Calu3 (cell line): Measurements from ENCODE around the gene CMIP. TPM values are rescaled to one million over a fixed set of nuclear protein-coding genes. Genes with fewer than 3 reads are reported as not detected.

Experiments used
- BruUV-seq: library from RNA; stranded (reverse); fragments of 400-500 nt; replicated peaks from 2 replicates; lab custom pipeline; 2021; lab: Mats Ljungman, UMichigan
- CTCF ChIA-PET: fragments of 300-600 bp; sonication (Branson Sonifier 250); formaldehyde crosslinking; loops from one replicate; lab custom pipeline; 2022; ENCODE audit warnings: antibody characterized with exemption; lab: Charles Lee
- DNase-seq: peaks from one replicate; pipeline ENCODE4 v3.0.0; 2022
- H3K27ac Mint-ChIP-seq: one replicate; pipeline ENCODE4 v1.8.0; 2022; ENCODE audit warnings: mixed read lengths; ENCODE audit not compliant: unreplicated experiment
- H3K27me3 Mint-ChIP-seq: one replicate; pipeline ENCODE4 v1.8.0; 2022; ENCODE audit warnings: mixed read lengths; ENCODE audit not compliant: unreplicated experiment
- H3K36me3 Mint-ChIP-seq: one replicate; pipeline ENCODE4 v1.8.0; 2022; ENCODE audit warnings: mild to moderate bottlenecking, moderate library complexity, mixed read lengths; ENCODE audit not compliant: insufficient read depth, unreplicated experiment
- H3K4me1 Mint-ChIP-seq: one replicate; pipeline ENCODE4 v1.8.0; 2022; ENCODE audit warnings: mild to moderate bottlenecking, low read depth, mixed read lengths; ENCODE audit not compliant: unreplicated experiment
- H3K4me3 Mint-ChIP-seq: one replicate; pipeline ENCODE4 v1.8.0; 2022; ENCODE audit warnings: mild to moderate bottlenecking, low read depth, moderate library complexity, mixed read lengths; ENCODE audit not compliant: unreplicated experiment
- H3K9me3 Mint-ChIP-seq: one replicate; pipeline ENCODE4 v1.8.0; 2022; ENCODE audit warnings: low read depth, mixed read lengths; ENCODE audit not compliant: unreplicated experiment
- intact Hi-C: fragments of 100-400 bp; cut with micrococcal nuclease; formaldehyde crosslinking; loops from one replicate; pipeline ENCODE4 v1.10.0; 2022; ENCODE audit not compliant: unreplicated experiment
- total RNA-seq: library from RNA; stranded (reverse); gene quantifications from 2 replicates; pipeline ENCODE4 v1.2.3, GENCODE V29; 2022
- TF ChIP-seq, protein P1 (sequence below): fragments of 200-600 bp; IDR thresholded peaks from one replicate; pipeline ENCODE4 v1.8.0; 2022; ENCODE audit warnings: antibody characterized with exemption; ENCODE audit not compliant: unreplicated experiment

CMIP gene
- total RNA-seq, 1 experiment from 2014 or later, result 82.7 TPM

DNA sequence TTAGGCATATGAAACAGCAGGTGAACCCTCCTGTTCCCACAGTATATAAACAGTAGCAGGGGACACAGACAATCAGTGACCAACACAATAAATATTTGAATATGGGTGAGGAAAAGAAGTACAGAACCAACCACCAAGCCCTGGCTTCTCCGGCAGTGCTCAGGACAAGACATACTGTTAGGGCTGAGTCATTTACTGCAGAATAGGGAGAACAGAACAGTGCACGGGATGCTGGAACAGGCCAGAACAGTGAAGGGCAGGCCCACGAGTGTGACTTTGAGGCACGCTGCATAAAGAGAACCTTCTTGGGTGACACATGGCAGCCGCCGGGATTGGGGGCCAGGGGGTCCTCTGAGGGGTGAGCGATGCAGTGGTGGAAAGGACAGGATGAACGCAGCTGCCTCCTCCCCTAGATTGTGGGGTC lies 160.4 kb downstream of the CMIP start:
- peaks cover 12% of the 10 kb centered on the region for H3K36me3 Mint-ChIP-seq
- no peaks in the 10 kb centered on the region for H3K27me3 Mint-ChIP-seq
- no peak overlapping the region for H3K4me3 Mint-ChIP-seq
- H3K9me3 Mint-ChIP-seq, result no peaks in the 10 kb centered on the region
- CTCF ChIA-PET, result no interaction called here
- no TSS peak for BruUV-seq
- peaks cover 24% of the 10 kb centered on the region for H3K4me1 Mint-ChIP-seq
- TF ChIP-seq, protein P1, sequence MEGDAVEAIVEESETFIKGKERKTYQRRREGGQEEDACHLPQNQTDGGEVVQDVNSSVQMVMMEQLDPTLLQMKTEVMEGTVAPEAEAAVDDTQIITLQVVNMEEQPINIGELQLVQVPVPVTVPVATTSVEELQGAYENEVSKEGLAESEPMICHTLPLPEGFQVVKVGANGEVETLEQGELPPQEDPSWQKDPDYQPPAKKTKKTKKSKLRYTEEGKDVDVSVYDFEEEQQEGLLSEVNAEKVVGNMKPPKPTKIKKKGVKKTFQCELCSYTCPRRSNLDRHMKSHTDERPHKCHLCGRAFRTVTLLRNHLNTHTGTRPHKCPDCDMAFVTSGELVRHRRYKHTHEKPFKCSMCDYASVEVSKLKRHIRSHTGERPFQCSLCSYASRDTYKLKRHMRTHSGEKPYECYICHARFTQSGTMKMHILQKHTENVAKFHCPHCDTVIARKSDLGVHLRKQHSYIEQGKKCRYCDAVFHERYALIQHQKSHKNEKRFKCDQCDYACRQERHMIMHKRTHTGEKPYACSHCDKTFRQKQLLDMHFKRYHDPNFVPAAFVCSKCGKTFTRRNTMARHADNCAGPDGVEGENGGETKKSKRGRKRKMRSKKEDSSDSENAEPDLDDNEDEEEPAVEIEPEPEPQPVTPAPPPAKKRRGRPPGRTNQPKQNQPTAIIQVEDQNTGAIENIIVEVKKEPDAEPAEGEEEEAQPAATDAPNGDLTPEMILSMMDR, result no peak
- DNase-seq, result no peak
- intact Hi-C loops, result no loop called here
- H3K27ac Mint-ChIP-seq, result no peak overlapping the region

DNA sequence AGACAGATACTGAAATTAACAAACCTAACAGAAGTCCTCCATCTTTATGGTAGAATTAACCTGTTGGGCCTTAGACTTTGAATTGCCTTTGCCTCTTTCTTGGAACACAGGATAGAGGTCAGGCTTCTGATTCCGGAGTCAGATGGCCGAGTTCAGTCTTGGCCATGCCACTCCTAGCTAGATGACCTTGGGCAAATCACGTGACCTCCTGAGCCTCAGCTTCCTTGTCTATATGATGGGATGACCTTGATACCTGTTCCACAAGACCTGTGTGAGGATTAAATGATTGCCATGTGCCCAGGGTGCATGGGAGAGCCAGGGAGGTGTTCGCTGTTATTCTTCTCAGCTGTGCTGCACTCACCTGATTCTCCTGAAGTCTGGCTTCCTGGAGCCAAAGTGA lies 161.4 kb downstream of the CMIP start:
- Mint-ChIP-seq H3K4me1 (peaks cover 13% of the 10 kb centered on the region), H3K36me3 (peaks cover 12% of the 10 kb centered on the region), H3K4me3 (no peak overlapping the region), H3K27ac (no peak overlapping the region), H3K27me3 (no peaks in the 10 kb centered on the region), H3K9me3 (no peaks in the 10 kb centered on the region)
- TF ChIP-seq, protein P1, result no peak
- no peak for DNase-seq
- intact Hi-C loops, result no loop called here
- no TSS peak for BruUV-seq
- CTCF ChIA-PET, result no interaction called here

DNA sequence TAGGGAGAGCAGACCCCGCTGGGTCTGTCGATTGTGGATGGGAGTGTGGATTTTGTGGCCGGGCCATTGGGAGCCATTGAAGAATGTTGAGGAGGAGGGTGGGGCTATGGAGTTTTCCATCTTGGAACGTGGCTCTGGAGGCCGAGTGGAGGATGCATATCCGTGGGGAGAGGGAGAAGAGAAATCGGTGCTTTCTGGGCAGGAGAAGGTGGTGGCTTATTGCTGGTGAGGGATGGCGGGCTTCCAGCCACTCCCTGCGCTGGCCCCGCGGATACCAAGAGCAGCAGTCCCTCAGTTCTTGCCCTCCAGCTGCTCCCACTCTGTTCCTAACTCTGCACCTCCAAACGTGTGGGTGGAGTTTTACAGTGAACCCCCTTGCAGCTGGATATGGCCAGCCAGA lies 162.4 kb downstream of the CMIP start:
- intact Hi-C loops, result no loop called here
- H3K27me3 Mint-ChIP-seq, result no peaks in the 10 kb centered on the region
- no TSS peak for BruUV-seq
- peaks cover 3% of the 10 kb centered on the region for H3K4me1 Mint-ChIP-seq
- no peak overlapping the region for H3K4me3 Mint-ChIP-seq
- H3K9me3 Mint-ChIP-seq, result no peaks in the 10 kb centered on the region
- peaks cover 12% of the 10 kb centered on the region for H3K36me3 Mint-ChIP-seq
- CTCF ChIA-PET, result interaction anchor here (0.6 kb wide), 1 partner anchor 16 kb away, joined by 3 read pairs; no protein-coding TSS in a partner anchor
- H3K27ac Mint-ChIP-seq, result no peak overlapping the region
- TF ChIP-seq, protein P1, result no peak
- no peak for DNase-seq

DNA sequence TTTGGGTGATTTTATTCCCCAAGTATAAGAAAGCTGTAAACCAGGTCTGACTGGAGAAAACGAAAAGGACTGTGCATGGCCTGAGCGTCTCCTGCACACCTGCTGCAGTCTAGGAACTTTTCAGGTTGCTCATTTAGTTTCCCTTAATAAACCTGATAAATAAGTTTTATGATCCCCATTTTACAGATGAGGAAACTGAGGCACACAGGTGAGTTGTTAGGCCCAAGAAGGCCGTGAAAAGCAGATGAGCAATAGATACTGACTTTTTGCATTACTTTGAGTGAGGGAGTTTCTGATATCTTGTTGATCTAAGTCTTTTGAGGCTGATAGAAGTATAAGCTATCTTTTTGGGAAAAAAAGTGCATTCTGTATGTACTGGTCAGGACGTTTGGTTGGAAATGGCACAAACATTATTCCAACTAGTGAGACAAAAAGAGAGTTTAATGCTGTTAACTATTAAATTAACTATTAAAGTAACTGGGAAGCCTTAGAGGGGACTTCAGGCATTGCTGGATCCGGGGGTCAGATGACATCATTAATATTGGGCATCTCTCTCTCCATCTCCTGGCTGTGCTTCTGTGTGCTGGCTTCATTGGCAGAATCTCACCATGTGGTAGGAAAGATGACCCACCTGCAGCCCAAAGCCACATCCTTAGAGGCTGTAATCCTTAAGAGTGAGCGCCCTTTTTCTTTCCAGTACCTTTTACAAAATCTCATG lies 163.4 kb downstream of the CMIP start:
- peaks cover 12% of the 10 kb centered on the region for H3K36me3 Mint-ChIP-seq
- H3K4me1 Mint-ChIP-seq, result no peaks in the 10 kb centered on the region
- CTCF ChIA-PET, result interaction anchor here (0.8 kb wide), 1 partner anchor 10 kb away, joined by 3 read pairs; no protein-coding TSS in a partner anchor
- no peaks in the 10 kb centered on the region for H3K9me3 Mint-ChIP-seq
- H3K27me3 Mint-ChIP-seq, result no peaks in the 10 kb centered on the region
- no peak overlapping the region for H3K4me3 Mint-ChIP-seq
- H3K27ac Mint-ChIP-seq, result no peak overlapping the region
- TF ChIP-seq, protein P1, result no peak
- TSS peak; percentile 48 for BruUV-seq
- no peak for DNase-seq
- intact Hi-C loops, result no loop called here
